ENCODE data around the gene RASL10A.

DNA sequence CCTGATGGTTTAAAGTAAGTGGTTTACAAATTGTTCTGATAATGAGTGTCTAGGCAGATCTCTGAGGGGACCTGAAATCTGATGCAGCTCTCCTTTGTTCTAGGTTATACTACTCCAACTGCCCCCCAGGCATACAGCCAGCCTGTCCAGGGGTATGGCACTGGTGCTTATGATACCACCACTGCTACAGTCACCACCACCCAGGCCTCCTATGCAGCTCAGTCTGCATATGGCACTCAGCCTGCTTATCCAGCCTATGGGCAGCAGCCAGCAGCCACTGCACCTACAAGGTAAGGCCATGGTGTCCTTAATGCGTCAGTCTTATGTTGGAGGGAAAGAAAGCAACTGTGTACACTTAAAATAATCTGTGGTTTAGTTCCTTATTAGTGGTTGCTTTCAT is 37.6 kb downstream of the RASL10A start:
- TF ChIP-seq EZH2 (IDR thresholded peaks at IDR 0.05) (no peak), POLR2AphosphoS5 (IDR thresholded peaks at IDR 0.05; ENCODE audit: borderline replicate concordance, low read depth, low read length) (no peak)

Data from SK-N-MC (cell line).